DLD1 (cell line): ENCODE data around the gene RGS9.

Experiments used
- in situ Hi-C: cut with HindIII; loops from 2 replicates; pipeline ENCODE4 v1.10.0; 2017; ENCODE audit warnings: low sequenced_read_pairs

The RGS9 gene

DNA sequence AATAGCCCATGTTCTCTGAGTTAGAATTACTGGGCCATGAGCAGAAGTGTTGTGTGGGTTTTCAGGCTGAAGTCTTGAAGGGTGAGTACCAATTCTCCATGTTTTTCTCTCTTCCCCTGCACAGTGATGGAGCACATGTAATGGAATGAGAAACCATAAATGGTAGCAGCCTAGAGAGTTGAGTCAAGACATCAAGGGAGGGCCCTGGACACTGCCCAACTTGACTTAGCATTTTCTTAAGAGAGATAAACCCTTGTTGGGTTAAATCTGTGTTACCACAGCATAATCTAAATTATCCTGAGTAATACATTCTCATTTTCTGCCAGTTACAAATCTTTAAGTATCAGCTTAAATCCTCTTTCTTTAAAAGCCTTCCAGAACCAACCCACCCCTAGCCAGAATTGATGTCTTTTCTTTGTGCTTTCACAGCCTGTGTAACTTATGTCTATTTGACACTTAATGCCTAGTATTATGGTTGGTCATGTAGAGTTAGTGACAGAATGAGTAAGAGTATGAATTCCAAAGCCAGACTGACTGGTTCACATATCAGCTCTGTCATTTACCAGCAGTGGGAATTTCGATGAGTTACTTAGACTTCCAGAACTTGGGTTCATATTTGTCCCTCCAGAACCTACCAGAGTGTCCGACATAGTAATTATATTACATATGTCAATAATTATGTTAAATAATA, 27.0 kb upstream of the RGS9 start:
- in situ Hi-C loops, result loop anchor here (5.0 to 25.0 kb wide), 3 partner anchors 48 to 148 kb away; no protein-coding TSS in a partner anchor

DNA sequence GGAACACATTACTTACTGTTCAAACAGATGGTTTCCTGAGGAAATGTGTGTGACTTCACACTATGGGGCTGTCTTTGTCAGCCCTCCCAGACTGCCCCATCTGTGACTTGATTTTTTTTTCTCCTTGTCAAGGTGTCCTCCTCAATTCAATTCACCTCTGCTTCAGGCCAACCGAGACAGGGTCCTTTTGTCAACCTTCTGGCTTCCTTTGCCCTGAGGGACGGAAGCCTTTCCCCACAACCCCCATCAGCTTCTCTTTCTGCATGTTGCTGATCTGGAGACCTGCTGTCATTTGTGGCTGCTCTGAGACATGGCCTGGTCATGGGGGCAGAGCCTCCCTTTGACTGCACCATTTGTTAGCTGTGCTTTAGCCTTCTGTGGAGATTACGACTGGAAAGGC, 21.3 kb upstream of the RGS9 start:
- in situ Hi-C loops, result loop anchor here (25.0 kb wide), 1 partner anchor 154 kb away; no protein-coding TSS in a partner anchor

DNA sequence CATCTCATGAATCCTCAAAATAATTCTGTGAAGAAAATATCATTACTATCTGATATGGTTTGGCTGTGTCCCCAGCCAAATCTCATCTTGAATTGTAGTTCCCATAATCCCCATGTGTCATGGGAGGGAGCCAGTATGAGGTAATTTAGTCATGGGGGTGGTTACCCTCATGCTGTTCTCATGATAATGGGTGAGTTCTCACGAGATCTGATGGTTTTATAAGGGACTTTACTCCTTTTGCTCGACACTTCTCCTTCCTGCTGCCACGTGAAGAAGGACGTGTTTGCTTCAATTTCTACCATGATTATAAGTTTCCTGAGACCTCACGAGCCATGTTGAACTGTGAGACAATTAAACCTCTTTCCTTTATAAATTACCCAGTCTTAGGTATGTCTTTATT, 20.7 kb upstream of the RGS9 start:
- in situ Hi-C loops, result loop anchor here (25.0 kb wide), 1 partner anchor 154 kb away; no protein-coding TSS in a partner anchor

DNA sequence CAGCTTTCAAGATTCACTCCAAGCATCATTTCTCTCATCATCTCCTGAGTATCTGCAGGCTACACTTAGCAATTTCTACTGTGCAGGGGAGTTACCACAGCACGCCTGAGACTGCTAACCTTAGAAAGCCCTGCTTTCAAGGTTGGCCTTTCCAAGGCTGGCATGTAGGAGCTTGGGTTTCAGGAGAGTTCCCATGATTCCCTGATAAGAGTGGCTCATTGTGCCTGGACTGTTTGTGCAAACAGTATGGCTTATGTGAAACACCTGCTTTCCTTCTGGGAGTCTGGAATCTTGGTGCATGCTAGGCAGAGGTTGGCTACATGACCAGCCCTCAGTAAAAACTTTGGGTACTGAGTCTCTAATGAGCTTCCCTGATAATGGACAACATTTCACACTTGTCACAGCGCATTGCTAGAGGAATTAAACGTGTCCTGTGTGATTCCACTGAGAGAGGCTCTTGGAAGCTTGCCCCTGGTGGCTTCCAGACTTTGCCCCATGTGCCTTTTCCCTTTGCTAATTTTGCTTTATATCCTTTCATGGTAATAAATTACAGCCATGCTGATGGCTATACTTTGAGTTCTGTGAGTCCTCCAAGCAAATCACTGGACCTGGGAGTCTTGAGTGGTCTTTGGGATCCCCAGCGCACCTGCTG, 19.7 kb upstream of the RGS9 start:
- in situ Hi-C loops, result loop anchor here (25.0 kb wide), 1 partner anchor 155 kb away; no protein-coding TSS in a partner anchor

DNA sequence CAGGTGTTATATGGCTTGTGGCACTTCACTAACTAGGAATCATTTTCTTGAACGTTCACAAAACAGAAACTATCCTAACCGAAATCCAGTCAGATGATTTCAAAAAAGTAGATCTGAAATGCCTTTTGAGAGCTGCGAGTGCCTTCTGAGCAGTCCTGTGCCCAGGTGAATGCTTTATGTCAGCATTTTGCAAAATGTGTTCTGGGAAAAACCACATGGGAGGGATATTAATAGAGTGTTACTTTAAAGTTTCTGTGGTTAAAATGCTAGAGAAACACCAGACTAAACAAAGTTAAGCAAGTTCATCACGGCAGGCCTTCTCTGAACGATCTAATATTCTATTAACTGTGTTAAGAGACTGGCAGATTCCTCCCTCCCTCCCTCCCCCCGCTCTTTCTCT, 15.8 kb upstream of the RGS9 start:
- in situ Hi-C loops, result loop anchor here (25.0 kb wide), 1 partner anchor 159 kb away; no protein-coding TSS in a partner anchor

DNA sequence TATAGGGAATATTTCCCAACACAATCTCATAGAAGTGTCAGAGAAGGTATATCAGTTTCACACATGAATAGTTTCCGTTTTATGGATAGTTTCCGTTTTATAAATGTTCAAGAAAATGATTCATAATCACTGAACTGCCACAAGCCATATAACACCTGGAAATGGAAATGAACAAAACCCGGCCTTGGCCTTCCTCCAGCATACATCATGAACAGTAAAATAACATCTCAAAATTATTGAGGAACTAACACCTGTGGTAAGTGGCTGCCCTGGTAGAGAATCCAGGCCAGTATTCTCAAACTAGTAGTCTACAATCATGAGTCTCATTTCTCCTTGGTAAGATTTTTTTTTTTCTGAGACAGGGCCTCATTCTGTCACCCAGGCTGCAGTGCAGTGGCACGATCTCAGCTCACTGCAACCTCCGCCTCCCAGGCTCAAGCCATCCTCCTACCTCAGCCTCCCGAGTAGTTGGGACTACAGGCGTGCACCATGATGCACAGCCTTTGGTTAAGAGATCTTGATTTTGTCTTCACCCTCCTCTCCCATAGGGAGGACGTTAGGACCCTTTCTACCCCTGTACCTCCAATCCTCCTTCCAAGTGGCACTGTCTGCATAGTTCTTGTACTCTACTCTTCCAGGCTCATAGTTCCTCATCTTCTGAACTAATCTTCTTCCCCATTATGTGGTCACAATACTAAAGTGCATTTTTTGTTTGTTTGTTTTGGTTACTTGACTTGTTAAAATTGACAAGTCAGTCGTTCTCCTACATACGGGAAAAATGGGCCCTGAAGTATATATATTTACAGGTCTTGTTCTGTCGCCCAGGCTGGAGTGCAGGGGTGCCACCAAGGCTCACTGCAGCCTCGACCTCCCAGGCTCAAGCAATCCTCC, 15.0 kb upstream of the RGS9 start:
- in situ Hi-C loops, result loop anchor here (25.0 kb wide), 1 partner anchor 160 kb away; no protein-coding TSS in a partner anchor

DNA sequence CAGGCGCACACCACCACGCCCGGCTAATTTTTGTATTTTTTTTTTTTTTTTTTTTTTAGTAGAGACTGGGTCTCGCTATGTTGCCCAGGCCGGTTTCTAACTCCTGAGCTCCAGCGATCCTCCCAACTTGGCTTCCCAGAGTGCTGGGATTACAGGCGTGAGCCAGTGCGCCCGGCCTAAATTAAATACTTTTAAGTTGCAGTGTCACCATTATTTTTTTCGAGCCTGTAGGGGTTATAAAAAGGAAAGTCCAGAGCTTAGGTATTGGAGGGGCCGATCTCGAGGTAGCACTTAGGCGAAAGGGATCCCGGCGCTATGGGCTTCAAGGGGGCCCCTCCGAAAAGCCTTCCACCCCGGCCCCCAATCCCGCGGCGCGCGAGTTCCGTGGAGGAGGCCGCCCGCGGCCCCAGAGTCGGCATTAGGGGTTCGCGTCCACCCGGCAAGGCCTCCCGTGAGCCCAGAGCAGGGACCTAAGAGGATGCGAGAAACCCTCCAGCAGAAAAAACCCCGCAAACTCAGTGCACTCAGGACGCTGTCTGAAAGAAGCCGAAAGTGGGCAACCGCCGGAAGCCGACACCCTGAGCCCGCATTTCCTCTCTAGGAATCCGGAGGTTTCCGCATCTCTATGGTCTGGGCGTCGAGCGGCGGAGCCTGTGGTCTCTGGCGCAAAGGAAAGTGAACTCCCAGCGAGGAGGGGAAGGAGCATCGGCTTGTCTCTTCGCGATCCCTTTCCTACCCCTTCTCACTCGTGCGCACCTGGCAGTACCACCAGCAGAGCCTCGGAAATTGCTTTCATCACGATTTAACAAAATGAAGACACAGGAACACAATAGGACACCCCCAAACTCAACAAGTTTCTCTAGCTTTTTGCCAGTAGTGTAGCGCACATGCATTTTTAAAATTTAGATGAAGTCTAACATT, 14.1 kb upstream of the RGS9 start:
- in situ Hi-C loops, result loop anchor here (25.0 kb wide), 1 partner anchor 161 kb away; no protein-coding TSS in a partner anchor

DNA sequence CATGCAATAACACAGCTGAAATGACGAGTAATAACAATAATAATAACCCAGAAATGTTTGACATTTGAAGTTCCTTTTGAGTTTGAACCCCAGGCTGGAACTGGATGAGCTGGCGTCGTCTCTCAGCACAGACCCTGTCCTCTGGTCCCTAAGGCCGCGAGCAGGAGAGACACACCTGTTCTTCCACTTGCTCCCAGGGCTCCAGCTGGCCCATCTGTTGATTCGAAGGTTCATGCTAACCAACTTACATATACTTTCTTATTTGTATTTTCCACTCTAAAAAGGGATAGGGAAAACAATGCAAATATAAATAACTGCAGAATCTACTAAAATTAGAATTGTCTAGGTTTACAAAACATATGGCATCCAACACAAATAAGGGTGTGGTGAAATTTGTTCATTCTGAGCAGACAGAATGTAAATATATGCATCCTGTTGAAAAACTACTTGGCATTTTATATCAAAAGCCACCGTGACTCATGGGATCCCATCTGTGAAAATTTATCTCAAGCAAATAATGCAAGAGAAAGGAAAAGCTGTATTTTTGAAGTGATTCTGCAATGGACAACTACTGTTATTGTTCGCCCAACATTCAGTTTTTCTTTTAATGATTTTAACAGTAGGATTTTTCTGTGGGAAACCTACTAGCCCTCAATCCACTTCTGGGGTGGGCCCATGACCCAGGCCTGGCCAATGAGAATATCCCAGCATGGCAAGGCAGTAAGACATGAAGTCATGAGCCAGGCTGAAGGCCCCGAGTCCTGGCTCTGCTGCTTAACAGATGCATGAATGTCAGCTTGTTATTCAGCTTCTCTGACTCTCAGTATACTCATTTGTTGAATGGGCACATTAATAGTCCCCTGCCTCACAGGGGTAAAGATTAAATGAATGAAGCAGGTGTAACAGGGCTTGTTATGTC, 13.2 kb upstream of the RGS9 start:
- in situ Hi-C loops, result loop anchor here (25.0 kb wide), 1 partner anchor 162 kb away; no protein-coding TSS in a partner anchor

DNA sequence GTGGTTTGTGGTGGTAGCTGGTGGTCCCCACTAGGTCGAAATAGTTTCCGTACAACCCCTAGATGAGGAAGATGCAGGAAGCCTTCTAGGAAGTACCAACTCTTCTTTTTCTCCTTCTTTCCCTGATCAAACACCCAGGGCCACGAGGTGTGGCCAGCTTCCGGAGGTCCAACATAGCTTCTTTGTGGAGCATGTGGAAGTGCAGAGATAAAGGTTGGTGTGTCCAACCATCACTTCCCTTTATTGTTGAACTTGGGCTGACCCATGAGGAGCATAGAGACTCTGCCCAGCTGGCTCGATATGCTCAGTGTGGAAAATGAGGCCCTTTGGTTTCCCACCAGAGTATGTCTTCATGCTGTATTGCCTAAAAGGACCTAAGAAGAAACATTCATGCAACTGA, 6.3 kb upstream of the RGS9 start:
- in situ Hi-C loops, result loop anchor here (5.0 kb wide), 1 partner anchor 56 kb away; no protein-coding TSS in a partner anchor

DNA sequence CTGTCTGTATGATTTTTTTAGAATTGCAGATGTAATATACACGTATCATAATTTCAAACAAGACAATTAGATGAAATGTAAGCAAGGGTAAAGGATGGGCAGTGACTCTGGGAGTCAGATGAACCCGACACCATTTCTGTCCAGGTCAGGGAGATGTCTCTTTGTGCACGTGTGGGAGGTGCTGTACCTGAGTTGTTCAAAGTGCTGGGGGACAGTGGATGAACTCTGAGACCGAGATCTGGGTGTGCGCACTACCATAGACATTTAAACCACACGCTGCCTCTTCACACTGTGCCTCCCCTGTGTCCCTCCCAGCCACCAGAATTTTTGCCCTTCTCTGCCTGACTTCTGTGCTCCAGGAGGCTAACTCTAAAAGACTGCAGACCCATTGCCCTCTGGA, 5.9 kb upstream of the RGS9 start:
- in situ Hi-C loops, result loop anchor here (5.0 kb wide), 1 partner anchor 56 kb away; no protein-coding TSS in a partner anchor

DNA sequence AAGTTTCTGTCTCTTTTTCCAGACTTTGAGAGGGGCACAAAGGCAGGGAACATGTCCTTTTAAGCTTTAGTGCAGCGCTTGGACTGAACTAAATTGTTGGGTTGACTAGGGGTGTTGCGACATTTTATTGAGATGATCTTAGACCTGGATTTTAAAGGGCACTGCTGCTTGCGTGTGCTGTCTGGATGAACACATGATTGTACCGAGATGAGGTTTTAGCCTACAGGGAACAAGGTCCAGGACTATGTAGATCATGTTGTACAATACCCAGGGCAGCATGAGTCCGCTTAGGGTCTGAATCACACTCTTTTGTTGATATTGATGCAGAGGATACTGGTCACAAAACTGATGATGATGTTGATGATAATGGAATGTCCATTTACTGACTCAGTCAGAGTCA, 5.2 kb upstream of the RGS9 start:
- in situ Hi-C loops, result loop anchor here (5.0 kb wide), 1 partner anchor 55 kb away; no protein-coding TSS in a partner anchor

DNA sequence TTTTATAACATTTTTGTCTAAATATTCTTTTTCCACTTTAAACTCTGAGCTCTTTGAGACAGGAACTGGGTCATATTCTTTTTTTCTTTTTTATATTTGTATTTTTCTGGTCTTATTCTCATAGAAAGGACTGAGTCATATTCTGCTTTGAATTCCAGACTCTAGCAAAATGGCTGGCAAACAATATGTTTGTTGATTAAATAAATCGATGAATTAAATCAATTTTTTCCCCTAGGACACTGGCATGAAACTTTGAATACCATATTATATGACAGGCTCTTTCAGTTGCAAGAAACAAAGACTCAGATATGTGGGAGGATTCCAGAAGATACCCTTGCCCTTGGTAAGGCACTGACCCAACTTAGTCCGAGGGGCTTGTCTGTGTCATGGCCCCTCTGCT, 3.1 kb upstream of the RGS9 start:
- in situ Hi-C loops, result loop anchor here (5.0 kb wide), 1 partner anchor 53 kb away; no protein-coding TSS in a partner anchor

DNA sequence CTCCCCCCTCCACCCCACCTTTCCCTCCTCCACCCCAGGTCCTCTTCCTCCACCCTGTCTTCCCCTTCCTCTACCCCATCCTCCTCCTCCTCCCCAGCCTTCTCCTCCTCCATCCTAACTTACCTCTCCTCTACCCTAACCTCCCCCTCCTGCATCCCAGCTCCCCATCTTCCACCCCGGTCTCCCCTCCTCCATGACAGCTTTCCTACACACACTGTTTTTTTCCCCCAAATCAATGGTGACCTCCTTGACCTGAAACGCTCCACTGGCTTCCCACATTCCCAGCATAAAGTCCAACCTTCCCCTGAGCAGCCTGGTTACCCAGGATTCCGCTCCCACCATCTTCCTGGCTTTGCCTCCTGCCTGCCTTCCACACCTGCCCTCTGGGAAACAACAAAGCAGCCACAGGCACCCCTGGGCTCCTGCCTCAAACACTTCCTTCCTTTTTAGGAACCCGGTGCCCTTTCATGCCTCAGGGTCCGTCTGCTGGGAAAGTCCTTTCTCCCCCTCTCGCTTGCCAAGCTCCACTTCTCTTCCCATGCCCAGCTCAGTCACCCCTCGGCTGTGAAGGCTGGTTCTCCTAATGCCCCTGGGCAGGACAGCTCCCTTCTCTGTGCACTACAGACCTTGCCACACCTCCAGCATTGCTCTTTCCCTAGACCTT, 2.1 kb downstream of the RGS9 start:
- in situ Hi-C loops, result no loop called here

DNA sequence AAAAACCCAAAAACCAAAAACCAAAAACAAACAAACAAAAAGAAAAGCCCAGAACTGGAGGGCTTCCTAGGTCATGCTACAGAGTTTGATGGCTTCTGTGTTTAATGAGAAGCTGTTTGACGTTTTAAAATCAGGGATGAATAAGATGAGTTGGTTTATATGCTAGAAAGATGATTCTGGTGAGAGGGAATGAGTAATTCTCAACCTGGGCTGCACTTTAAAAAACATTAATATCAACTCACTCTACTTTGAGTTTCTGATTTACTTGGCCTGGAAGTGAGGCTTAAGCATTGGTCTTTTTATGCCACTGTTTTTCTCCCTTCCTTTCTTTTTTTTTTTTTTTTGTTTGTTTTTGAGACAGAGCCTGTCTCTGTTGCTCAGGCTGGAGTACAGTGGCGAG, 5.1 kb downstream of the RGS9 start:
- in situ Hi-C loops, result no loop called here

DNA sequence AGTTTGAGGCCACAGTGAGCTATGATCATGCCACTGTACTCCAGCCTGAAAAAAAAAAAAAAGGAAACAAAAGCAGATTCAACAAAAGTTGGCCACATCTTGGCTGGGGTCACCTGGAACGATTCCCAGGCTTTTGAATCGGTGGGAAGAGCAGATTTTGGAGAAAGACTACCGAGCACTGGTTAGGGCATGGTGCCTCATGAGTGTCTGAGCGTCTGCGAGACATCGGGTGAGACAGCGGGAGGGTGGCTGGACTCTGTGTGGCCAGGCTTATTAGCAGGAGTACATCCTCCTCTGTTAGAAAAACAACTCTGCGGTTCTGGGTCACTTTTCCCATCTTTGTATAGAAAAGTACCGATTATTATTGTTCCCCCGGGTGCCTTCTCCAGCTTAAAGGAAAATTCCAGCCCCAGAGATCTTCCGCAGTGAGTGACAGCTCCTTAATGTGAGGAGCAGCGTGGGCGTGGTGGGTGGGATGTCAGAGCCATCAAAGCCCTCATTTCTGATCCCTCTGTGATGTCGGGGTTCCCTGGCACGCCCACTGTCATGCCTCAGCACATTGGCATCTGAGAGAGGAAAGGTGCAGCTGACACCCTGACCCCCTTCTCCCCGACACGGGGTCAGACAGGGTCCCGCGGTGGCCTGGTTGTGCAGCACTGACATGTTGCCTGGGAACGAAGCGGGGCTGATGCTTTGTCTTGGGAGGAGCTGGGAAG, 6.9 kb downstream of the RGS9 start:
- in situ Hi-C loops, result no loop called here

DNA sequence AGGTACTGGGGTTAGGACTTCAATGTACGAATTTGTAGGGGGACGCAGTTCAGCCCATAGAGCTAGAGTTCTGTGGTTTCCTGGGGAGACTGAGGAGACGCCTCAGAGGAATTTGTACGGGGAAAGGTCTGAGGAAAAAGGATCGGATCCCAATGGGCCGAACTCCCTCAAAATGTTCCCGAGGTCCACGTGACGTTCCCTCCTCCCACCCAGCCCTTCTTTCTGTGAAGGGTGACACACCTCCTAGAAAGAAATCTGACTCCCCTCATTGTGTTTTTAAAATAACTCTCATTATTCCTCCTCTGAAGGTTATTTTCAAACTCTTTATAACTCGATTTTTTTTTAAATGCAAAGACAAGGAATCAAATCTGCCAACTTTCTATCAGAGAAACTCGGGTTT, 8.6 kb downstream of the RGS9 start:
- in situ Hi-C loops, result no loop called here

DNA sequence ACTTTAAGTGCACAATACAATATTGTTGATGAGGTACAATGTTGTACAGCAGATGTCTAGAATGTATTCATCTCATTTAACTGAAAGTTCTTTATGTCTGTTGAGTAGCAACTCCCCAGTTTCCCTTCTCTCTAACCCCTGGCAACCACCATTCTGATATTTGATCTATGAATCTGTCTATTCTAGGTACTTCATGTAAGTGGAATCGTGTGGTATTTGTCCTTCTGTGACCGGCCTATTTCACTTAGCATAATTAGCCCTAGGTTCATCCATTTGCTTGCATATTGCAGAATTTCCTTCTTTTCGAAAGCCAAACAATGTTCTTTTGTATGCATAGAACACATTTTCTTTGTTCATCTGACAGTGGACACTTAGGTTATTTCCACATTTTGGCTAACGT, 10.8 kb downstream of the RGS9 start:
- in situ Hi-C loops, result no loop called here
